Activated CD8-positive, alpha-beta memory T cell treated with anti-CD3 and anti-CD28 coated beads, Interleukin-2, amount 50 U/mL, for 48 hours (primary cell): ENCODE data around the gene MTHFD1.

Experiments used
- DNase-seq: peaks from one replicate; pipeline ENCODE4 v3.0.0-alpha.2; 2020

Gene MTHFD1

GRCh38 chr14:64447876-64448670 lies 59.9 kb downstream of the MTHFD1 start:
- no peak for DNase-seq

GRCh38 chr14:64450255-64450654 lies 62.1 kb downstream of the MTHFD1 start:
- no peak for DNase-seq

GRCh38 chr14:64454671-64455070 lies 66.5 kb downstream of the MTHFD1 start:
- no peak for DNase-seq

GRCh38 chr14:64459405-64460136 lies 71.4 kb downstream of the MTHFD1 start:
- no peak for DNase-seq

GRCh38 chr14:64461221-64461620 lies 73.1 kb downstream of the MTHFD1 start:
- no peak for DNase-seq

- DNase-seq = no peak
These were observed 75.0 kb downstream of the MTHFD1 start for GRCh38 chr14:64463195-64463594.

GRCh38 chr14:64463873-64464272 lies 75.7 kb downstream of the MTHFD1 start:
- no peak for DNase-seq

GRCh38 chr14:64464651-64465050 lies 76.5 kb downstream of the MTHFD1 start:
- DNase-seq = no peak

GRCh38 chr14:64465191-64465822 lies 77.2 kb downstream of the MTHFD1 start, which contains the start of gene AKAP5:
Gene AKAP5 (plus strand): TSS chr14:64465499. CDS start chr14:64468395, 2,896 bp downstream.
- DNase-seq = peak; percentile 77

GRCh38 chr14:64465831-64466554 lies 77.8 kb downstream of the MTHFD1 start:
- no peak for DNase-seq

- no peak for DNase-seq
These were observed 78.9 kb downstream of the MTHFD1 start for GRCh38 chr14:64467101-64467500.

- DNase-seq = no peak
These were observed 79.4 kb downstream of the MTHFD1 start for GRCh38 chr14:64467566-64467965.

- DNase-seq = no peak
These were observed 80.3 kb downstream of the MTHFD1 start for GRCh38 chr14:64468451-64468850.

- DNase-seq = no peak
These were observed 85.9 kb downstream of the MTHFD1 start for GRCh38 chr14:64474041-64474440.

GRCh38 chr14:64474698-64475097 lies 86.5 kb downstream of the MTHFD1 start:
- no peak for DNase-seq

GRCh38 chr14:64475585-64476273 lies 87.6 kb downstream of the MTHFD1 start:
- DNase-seq = no peak

- no peak for DNase-seq
These were observed 88.3 kb downstream of the MTHFD1 start for GRCh38 chr14:64476438-64476837.

GRCh38 chr14:64478634-64479250 lies 90.6 kb downstream of the MTHFD1 start:
- DNase-seq = no peak

GRCh38 chr14:64488590-64489099 lies 100.5 kb downstream of the MTHFD1 start:
- no peak for DNase-seq

GRCh38 chr14:64491637-64492036 lies 103.5 kb downstream of the MTHFD1 start:
- DNase-seq = no peak

- no peak for DNase-seq
These were observed 105.3 kb downstream of the MTHFD1 start for GRCh38 chr14:64493455-64493854.

GRCh38 chr14:64495252-64495651 lies 107.1 kb downstream of the MTHFD1 start:
- no peak for DNase-seq
